AG04449 (cell line): ENCODE data around the gene CHMP6.

Source experiments
- CTCF ChIA-PET: fragments of 350-600 bp; formaldehyde crosslinking; extraction: SDS; loops from one replicate; lab custom pipeline; 2021; ENCODE audit warnings: antibody characterized with exemption; lab: Yijun Ruan, JAX
- POLR2A ChIA-PET: fragments of 400-600, 350-600 bp; formaldehyde crosslinking; extraction: SDS; loops from one replicate; lab custom pipeline; 2020; ENCODE audit warnings: antibody characterized with exemption, inconsistent platforms; lab: Yijun Ruan, JAX
- DNase-seq: peaks from one replicate; pipeline ENCODE4 v3.0.0-alpha.2; 2010; ENCODE audit warnings: low read depth, low spot score
- H3K4me3 ChIP-seq: 2 replicates; pipeline ENCODE4 v1.5.1; 2011; ENCODE audit warnings: low read depth, mild to moderate bottlenecking, control low read depth, low read length
- TF ChIP-seq, protein P1 (sequence below): IDR thresholded peaks from one replicate; pipeline ENCODE4 v1.5.1; 2011; ENCODE audit warnings: mild to moderate bottlenecking, moderate library complexity, low read length, control low read depth, inconsistent platforms; ENCODE audit not compliant: insufficient read depth; ENCODE audit errors: missing control alignments

Gene CHMP6

DNA sequence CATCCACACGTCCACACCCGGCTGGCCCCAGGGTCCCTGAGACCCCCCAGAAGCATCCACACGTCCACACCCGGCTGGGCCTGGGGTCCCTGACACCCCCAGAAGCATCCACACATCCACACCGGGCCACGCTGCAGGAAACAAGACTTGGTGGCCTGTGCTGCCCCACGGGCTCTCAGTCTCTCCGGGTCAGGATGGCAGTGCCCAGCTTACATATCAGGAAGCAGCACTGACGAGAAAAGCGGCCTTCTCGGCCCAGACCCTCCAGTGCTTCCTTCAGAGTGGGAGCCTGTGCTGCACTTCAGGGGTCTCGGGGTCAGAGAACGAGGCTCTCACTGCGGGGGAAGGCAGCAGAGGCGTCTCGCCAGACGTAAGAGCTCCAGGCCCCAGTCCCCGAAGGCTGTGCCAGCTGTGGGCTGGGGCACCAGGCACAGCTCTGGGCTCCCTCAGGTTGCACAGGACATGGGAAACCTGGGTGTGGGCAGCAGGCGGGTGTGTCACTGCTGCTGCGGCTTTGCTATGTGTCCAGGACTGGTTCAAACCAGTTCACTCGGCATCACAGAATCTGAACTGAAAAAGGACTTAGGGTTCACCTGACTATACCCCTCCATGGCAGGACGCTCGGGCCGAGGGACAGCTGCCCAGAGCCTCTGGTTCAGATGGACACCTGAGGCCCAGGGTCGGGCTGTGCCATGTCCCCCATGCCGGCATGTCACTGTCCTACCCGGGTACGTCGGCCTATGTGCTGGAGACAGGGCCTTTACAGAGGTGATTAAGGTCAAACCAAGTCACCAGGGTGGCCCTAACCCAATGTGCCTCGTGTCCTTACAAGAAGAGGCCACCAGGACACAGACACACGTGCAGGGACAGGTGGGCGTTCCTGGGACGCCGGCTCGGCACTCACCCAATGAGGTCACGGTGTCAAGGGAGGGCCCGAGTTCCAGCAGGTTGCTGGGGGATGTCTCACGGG, 40.2 kb upstream of the CHMP6 start:
- H3K4me3 ChIP-seq: no peak overlapping the region
- ChIA-PET CTCF (interaction anchor here (0.6 to 1.7 kb wide), 2 partner anchors 10 to 154 kb away, joined by 3 to 4 read pairs; no protein-coding TSS in a partner anchor), POLR2A (no interaction called here)
- TF ChIP-seq, protein P1, sequence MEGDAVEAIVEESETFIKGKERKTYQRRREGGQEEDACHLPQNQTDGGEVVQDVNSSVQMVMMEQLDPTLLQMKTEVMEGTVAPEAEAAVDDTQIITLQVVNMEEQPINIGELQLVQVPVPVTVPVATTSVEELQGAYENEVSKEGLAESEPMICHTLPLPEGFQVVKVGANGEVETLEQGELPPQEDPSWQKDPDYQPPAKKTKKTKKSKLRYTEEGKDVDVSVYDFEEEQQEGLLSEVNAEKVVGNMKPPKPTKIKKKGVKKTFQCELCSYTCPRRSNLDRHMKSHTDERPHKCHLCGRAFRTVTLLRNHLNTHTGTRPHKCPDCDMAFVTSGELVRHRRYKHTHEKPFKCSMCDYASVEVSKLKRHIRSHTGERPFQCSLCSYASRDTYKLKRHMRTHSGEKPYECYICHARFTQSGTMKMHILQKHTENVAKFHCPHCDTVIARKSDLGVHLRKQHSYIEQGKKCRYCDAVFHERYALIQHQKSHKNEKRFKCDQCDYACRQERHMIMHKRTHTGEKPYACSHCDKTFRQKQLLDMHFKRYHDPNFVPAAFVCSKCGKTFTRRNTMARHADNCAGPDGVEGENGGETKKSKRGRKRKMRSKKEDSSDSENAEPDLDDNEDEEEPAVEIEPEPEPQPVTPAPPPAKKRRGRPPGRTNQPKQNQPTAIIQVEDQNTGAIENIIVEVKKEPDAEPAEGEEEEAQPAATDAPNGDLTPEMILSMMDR: no peak
- no peak for DNase-seq

GRCh38 chr17:80952291-80952690, 39.4 kb upstream of the CHMP6 start:
- CTCF ChIA-PET: interaction anchor here (0.6 kb wide), 1 partner anchor 153 kb away, joined by 3 read pairs; no protein-coding TSS in a partner anchor

DNA sequence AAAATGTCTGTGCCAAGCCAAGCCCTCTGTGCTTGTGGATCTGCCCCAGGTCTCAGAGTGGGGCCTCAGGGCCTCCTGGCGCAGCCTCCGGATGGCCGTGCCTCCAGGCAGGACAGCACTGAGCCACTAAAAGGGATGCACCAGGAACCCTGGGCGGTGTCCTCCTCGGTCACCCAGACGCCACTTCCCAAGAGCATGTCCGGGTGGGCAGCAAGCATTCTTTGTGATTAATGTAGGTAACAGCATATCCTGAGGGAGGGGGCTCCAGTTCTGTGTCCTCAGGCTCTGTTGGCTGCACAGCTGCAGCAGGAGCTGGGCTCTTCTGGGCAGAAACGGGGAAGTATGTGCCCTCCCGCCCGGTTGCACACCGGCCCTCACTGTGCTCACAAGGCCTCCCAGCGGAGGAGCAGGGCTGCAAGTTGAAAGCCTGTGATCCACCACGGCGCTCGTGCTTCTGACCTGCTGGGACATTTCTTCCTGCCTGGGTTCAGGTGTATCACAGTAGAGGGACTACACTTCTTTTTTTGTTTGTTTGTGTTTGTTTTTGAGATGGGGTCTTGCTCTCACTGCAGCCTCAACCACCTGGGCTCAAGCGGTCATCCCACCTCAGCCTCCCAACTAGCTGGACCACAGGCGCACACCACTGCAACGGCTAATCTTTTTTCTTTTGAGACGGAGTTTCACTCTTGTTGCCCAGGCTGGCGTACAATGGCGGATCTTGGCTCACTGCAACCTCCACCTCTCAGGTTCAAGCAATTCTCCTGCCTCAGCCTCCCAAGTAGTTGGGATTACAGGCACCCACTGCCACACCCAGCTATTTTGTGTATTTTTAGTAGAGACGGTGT, 37.9 kb upstream of the CHMP6 start:
- no peak for DNase-seq
- POLR2A ChIA-PET: no interaction called here
- CTCF ChIA-PET: no interaction called here
- TF ChIP-seq, protein P1: no peak
- no peak overlapping the region for H3K4me3 ChIP-seq

More at GRCh38 chr17:80952291-80952690, 39.4 kb upstream of the CHMP6 start:
- DNase-seq: no peak
- TF ChIP-seq, protein P1: no peak
- POLR2A ChIA-PET: no interaction called here
- H3K4me3 ChIP-seq: no peak overlapping the region

DNA sequence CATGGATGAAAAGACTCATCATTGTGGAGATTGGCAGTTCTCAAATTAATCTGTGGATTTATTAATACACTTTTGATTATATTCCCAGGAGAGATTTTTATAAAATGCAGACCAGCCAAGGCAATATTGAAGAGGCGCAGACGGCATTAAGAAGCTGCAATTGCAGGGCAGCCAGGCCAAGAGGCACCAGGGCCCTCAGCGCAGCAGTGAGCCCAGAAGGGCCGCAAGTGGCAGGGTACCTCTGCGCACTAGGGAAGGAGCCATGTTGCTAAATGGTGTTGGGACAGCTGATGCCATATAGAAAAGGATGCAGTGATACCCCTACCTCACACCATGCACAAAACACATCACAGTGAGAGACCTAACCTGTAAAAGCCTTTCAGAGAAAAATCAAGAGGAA, 36.6 kb upstream of the CHMP6 start:
- POLR2A ChIA-PET: no interaction called here
- no peak for DNase-seq
- TF ChIP-seq, protein P1: no peak
- CTCF ChIA-PET: no interaction called here
- no peak overlapping the region for H3K4me3 ChIP-seq

GRCh38 chr17:80955671-80956280, 35.9 kb upstream of the CHMP6 start:
- no peak for DNase-seq
- POLR2A ChIA-PET: no interaction called here
- H3K4me3 ChIP-seq: no peak overlapping the region
- TF ChIP-seq, protein P1: no peak
- CTCF ChIA-PET: interaction anchor here (1.4 kb wide), 1 partner anchor 10 kb away, joined by 3 read pairs; no protein-coding TSS in a partner anchor
